Hypothalamus (tissue), 51 donors: ENCODE results near the gene GOLGA6L4.
"Not testable (repeated sequence)": the region's sequence is repeated elsewhere in the genome, so short reads cannot be mapped to it uniquely, and the experiment has no call there.

Source experiments
- DNase-seq, 51 donors: peaks; one replicate each; lab custom pipeline; 2025; lab: John Stamatoyannopoulos, UW

Gene GOLGA6L4

GRCh38 chr15:84235573-84235972 is at the start of gene GOLGA6L4:
TSS of gene GOLGA6L4 (plus strand) at chr15:84235773. CDS start at chr15:84235835, 62 bp downstream.
- not testable (repeated sequence) for DNase-seq

GRCh38 chr15:84192982-84193381 is 42.6 kb upstream of the GOLGA6L4 start:
- DNase-seq = not testable (repeated sequence)

GRCh38 chr15:84195603-84196002 is 40.0 kb upstream of the GOLGA6L4 start:
- not testable (repeated sequence) for DNase-seq

- not testable (repeated sequence) for DNase-seq
Observed at GRCh38 chr15:84196530-84197188, 38.9 kb upstream of the GOLGA6L4 start.

GRCh38 chr15:84199865-84200264 is 35.7 kb upstream of the GOLGA6L4 start:
- not testable (repeated sequence) for DNase-seq

GRCh38 chr15:84246441-84246840 is 10.9 kb downstream of the GOLGA6L4 start:
- not testable (repeated sequence) for DNase-seq
